Suprapubic skin (tissue), 4 donors: ENCODE measurements around the gene PRR20G.

ENCODE experiments used
- CTCF ChIP-seq, 2 donors: fragments of 200-600 bp in 1 of 2; fragments of 450-650 bp in 1 of 2; sonication (generic) in 1 of 2; IDR thresholded peaks; one replicate each; pipeline ENCODE4 v1.5.1; 2016 to 2019; ENCODE audit warnings: antibody characterized with exemption in 2 of 2, mild to moderate bottlenecking in 1 of 2, moderate library complexity in 1 of 2
- EP300 ChIP-seq: sonication (generic); formaldehyde crosslinking; IDR thresholded peaks from one replicate; pipeline ENCODE4 v1.6.1; 2017; ENCODE audit warnings: antibody characterized with exemption
- POLR2A ChIP-seq, 2 donors: fragments of 450-650 bp; IDR thresholded peaks; one replicate each; pipeline ENCODE4 v1.6.1; 2017; ENCODE audit warnings: antibody characterized with exemption in 2 of 2, mild to moderate bottlenecking in 2 of 2, moderate library complexity in 2 of 2
- POLR2AphosphoS5 ChIP-seq, 3 donors: sonication (generic); formaldehyde crosslinking; IDR thresholded peaks; one replicate each; pipeline ENCODE4 v1.6.1; 2017; ENCODE audit warnings: antibody characterized with exemption in 3 of 3

GRCh38 chr3:127238602-127239001, 49.2 kb downstream of the PRR20G start:
- TF ChIP-seq EP300: no peak
- no peak for TF ChIP-seq CTCF (IDR thresholded peaks at IDR 0.05)
- no peak for TF ChIP-seq POLR2A (IDR thresholded peaks at IDR 0.05)
- no peak for TF ChIP-seq POLR2AphosphoS5 (IDR thresholded peaks at IDR 0.05)
